NCI-H2227 (cell line): Measurements from ENCODE around the gene DNAJB6.
"Not testable (repeated sequence)": the region's sequence is repeated elsewhere in the genome, so short reads cannot be mapped to it uniquely, and the experiment has no call there.

Experiments used
- DNase-seq: peaks from one replicate; lab custom pipeline; 2025; ENCODE audit not compliant: unreplicated experiment; lab: John Stamatoyannopoulos, UW

Gene DNAJB6

DNA sequence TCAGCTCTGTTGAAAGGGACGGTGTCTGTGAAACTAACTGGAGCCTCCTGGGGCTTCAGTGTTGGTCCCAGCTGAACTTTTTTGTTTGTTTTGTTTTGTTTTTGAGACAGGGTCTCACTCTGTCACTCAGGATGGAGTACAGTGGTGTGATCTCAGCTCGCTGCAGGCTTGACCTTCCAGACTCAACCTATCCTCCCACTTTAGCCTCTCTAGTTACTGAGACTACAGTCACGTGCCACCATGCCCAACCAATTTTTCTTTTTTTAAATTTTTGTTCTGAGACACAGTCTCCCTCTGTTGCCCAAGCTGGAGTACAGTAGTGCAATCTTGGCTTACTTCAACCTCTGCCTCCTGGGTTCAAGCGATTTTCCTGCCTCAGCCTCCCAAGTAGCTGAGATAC is 13.4 kb upstream of the DNAJB6 start:
- no peak for DNase-seq

DNA sequence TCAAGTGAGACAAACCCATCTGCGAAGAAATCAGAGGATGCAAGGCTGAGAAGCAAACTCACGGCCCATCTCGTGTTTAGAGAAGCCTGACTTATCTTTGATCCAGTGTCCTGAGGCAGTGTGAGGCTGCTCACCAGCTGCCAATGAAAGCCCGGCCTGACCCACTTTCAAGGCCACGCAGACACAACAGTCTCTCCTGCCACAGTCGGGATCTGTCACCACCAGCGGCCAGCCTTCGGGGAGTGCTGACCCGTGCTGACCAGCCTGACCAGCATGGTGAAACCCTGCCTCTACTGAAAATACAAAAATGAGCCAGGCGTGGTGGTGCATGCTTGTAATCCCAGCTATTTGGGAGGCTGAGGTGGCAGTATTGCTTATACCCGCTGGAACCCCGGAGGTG is 7.4 kb upstream of the DNAJB6 start:
- no peak for DNase-seq

DNA sequence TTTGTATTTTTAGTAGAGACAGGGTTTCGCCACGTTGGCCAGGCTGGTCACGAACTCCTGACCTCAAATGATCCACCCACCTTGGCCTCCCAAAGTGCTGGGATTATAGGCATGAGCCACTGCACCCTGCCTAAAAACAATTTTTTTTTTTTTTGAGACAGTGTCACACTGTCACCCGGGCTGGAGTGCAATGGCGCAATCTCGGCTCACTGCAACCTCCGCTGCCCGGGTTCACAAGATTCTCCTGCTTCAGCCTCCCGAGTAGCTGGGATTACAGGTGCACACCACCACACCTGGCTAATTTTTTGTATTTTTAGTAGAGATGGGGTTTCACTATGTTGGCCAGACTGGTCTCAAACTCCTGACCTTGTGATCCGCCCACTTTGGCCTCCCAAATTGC is 6.2 kb upstream of the DNAJB6 start:
- DNase-seq, result not testable (repeated sequence)

DNA sequence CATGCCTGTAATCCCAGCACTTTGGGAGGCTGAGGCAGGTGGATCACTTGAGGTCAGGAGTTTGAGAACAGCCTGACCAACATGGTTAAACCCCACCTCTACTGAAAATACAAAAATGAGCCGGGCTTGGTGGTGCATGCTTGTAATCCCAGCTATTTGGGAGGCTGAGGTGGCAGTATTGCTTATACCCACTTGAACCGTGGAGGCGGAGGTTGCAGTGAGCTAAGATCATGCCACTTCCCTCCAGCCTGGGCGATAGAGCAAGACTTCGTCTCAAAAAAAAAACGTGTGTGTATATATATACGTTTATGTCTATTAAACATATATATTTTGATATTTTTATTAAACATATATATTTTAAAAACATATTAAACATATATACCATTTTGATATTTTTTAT is 5.8 kb upstream of the DNAJB6 start:
- not testable (repeated sequence) for DNase-seq

DNA sequence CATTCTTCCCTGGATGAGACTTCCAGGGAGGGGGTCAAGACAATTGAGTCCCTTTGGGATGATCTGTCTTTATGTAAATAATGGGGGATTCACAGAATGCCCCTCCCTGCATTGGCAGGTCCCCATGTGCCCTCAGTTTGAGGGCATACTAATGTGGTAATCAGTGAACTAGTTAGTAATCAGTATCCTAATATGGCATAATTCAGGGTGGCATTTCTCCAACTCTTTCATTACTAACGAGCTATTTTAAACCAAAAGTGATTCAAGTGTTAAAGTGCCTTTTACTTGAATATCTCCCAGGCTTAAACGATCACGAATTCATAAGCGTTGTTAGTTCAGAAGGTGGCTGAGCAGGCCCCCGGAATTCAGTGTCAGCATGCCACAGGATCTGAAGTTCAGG is 1.6 kb upstream of the DNAJB6 start:
- DNase-seq, result no peak

DNA sequence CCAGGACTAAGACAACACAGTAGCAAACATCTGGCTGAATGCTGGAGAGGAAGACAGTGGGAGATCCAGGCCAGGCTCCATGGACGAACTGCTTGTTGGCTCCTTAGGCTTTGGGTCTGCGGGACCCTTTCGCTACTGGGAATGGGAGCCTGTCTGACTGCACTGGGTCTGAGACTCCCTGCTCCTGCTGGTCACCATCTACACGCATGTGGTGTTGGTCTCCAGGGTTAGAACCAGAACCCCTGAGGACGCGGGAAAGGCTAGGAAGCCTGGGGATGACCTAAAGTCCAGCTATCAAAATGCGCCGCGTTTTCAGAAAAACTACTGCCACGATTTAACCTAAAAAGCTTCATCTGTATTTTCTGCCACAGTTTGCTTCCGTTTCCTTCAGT is 817 bp upstream of the DNAJB6 start:
- DNase-seq, result no peak

DNA sequence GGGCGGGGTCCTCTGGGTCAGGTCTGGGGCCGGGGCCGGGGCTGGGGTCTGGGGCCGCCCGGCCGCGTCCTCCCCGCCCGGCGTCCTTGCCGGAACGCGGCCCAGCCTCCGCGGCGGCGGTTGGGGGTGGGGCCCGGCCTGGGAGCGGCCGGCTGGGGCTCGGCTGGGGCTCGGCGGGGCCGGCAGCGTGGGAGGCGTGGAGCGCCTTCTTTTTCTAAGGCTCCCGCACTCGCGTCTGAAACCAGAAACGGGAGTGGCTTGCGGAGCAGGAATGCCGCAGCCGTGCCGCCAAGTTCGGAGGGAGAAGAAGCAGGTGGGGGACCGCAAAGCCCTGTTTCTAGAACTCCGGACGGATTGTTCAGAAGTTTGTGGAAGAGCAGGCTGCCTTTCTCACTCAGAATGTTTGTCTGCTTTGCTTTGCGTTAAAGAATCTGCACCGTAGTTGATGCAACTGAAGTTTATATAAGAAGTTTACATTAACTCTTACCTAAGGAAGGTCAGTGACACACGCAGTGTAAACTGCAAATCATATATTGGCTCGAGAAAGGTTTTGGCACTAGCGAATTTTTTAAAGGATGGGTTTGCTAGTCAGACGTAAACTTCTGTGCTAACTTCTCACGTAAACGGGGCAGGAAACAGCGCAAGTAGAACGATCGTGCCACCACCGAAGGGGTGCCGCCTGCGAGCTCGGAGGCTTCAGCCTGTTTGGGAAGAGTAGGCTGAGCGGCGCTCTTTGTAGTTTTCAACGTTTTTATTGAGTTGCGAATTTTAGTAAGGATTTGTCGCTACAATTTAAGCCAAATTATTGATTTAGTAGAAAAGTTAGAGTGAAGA is 729 bp downstream of the DNAJB6 start:
- DNase-seq, result peak; percentile 71

DNA sequence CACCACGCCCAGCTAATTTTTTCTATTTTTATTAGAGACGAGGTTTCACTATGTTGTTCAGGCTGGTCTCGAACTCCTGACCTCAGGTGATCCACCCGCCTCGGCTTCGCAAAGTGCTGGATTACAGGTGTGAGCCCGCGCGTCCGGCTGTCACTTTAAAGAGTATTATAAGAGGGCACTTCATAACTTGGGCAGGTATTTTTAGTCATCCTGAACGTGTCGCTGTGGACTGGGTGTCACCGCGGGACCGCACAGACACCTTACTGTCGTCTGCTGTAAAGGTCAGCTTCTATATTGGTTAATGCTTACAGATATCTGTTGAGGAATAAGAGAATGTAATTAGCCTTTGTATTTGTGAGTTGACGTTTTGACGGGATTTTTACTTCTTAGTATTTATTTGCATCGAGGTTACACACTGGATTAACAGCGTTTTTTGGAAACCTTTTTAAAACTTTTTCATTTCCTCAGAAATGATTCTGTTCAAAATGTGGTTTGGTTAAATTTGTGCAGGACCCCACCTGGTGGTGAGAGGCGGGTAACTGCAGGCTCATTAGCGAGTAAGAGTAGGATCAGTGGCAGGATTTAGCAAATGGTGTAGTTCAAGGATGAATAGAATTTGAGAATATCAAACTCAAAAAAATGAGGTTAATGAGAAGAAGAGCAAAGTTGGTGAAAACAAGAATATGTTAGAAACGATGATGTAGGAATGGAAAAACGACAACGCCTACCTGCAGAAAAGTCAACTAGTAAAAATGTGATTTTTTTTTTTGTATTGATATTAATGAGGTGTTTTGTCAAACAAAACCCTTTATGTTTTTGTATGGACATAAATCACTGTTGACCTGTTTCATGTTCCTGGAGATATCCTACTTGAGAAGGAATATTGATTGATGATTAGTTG is 3.2 kb downstream of the DNAJB6 start:
- DNase-seq, result peak; percentile 60

DNA sequence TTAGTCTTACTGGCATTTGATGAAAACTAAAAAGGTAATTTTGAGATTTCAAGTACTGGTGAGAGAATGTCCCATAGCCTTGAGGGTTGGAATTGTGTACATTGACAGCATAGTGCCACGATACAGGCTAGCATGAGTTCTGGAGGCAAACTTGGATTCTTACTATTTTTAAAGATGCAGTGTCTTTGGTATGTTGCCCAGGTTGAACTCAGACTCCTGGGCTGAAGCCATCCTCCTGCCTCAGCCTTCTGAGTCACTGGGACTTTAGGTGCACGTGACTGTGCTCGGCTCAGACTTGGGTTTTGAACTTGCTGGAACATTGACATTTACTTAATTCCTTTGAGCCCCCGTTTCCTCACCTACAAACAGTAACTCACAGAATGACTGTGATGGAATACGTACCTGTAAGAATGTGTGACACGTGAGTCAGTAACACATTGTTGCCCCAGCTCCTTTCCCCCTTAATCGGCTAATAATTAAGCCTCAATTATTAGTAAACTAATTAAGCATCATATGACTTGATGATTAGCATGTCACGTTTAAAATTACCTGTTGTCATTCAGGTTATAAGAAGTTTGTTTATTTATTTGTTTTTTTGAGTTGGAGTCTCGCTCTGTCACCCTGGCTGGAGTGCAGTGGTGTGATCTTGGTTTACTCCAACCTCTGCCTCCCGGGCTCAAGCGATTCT is 10.6 kb downstream of the DNAJB6 start:
- no peak for DNase-seq

DNA sequence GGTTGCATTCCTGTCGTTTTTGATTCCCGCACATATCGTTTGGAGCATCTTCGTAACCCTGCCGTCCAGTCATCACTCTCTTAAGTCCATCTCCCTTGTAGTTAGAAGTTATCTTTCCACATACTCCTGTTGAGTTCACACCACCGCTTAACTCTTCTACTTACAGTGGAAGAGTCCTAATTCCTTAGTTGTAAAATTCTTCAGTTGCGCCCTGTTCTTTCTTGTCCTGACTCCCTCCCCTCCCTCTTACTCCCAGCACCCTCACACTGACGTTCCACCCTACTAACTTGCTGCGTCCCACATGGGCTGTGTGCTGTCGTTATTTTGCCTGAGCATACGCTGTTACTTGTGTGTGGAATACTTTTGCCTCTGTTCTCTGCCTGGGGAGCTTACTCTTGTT is 11.7 kb downstream of the DNAJB6 start:
- DNase-seq, result no peak

DNA sequence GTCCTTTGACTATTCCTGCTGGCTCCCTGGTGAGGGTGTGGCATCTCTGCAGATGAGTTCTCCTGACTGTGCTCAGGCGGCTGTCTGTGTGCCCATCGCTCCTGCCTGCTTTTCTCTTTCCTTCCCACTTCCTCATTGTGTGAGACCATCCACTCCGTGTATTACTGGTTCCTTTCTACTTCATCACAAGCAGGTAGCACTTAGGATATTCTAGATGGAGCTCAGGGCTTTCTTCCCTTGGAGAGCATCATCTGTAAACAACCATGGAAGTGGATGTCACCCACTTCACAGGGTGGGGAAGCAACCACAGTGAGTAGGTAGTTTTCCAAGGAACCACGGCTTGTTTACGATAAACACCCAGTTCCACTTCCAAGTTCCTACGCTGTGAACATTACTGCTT is 15.7 kb downstream of the DNAJB6 start:
- no peak for DNase-seq

DNA sequence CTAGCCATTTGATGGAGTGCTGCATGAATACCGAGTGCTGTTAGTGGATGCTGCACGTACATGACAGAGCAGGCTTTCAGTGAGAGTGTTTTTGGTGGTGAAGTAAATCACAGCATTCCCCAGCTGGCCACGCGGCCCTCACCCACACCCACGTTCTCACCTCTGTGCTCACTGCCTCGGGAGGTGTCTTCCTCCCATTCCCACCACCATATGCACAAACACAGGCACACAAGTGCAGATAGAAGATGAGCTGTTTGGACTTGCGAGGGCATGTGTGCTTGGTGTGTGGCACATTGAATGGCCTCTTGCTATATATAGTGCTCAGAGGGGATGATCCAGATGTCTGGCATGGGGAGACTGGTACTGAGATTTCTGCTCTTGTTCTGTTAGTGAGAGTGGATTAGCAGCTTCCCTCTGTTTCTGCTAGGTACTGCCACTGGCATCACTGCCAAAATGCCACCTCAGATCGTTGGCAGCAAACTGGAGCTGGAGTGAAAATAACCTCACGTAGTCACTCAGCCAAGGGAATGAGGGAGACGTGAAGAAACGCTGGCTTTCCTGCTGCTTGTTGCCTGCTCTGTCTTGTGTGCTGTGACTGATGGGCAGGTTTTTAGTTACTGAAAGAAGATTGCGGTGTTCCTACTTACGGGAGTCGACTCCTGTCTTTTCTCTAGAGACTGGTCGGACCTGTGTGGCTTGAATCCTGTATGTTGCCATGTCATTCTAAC is 19.1 kb downstream of the DNAJB6 start:
- DNase-seq, result no peak

DNA sequence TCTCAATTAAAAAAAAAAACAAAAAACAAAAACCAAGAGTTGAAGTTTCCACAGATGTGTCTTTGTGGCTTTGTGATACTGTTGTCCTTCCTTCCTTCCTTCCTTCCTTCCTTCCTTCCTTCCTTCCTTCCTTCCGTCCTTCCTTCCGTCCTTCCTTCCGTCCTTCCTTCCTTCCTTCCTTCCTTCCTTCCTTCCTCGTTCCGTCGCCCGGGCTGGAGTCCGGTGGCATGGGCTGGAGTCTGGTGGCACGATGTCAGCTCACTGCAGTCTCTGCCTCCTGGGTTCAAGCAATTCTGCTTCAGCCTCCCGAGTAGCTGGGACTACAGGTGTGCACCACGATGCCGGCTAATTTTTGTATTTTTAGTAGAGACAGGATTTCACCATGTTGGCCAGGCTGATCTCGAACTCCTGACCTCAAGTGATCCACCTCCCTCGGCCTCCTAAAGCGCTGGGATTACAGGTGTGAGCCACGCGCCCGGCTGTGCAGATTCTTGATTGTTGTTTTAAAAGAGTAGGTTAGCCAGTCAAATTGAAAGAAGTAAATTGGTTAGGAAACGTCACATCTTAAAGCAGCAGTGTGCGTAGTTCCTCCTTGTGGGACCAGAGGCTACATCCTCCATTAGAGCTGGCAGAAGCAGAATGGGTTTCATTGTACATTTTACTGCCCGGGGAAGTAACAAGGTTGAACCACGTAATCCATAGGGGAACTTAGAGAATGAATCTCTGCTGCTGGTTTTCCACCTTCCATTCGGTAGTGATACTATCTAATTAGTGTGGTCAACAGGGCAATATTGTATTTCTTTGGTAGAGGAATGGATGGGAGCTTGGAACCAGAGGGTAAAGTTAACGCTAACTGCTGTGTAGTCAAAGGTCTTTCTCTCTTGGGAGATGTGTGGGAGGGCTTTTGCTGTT is 20.6 kb downstream of the DNAJB6 start:
- no peak for DNase-seq

DNA sequence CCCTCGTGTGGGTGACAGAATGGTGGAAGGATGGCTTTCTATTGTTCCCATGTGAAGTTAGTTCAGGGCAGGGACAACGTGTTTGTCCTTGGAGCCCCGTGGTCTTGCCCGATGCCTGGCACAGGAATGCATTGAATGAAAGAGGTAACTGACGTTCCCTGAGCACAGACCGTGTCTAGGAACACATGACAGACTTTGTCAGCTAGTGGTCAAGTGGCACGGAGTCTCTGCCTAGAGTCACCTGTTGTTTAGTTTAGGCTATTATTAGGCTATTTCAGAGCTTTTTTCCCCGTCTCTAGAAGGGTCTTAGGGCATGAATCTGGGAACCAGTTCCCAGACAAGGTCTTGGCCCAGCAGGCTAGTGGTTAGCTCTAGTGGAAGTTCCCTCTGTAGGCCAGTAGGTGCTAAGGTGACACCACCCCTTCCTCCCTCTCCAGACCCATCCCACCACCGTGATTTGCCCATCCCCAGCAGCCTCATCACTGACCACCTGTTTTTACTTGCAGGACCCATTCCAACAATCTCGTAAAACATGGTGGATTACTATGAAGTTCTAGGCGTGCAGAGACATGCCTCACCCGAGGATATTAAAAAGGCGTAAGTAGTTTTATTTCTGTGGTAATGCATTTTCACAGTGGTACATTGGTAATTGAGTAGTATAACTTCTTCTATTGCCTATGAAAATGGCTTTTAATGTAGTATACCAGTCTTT is 21.4 kb downstream of the DNAJB6 start:
- DNase-seq, result no peak

DNA sequence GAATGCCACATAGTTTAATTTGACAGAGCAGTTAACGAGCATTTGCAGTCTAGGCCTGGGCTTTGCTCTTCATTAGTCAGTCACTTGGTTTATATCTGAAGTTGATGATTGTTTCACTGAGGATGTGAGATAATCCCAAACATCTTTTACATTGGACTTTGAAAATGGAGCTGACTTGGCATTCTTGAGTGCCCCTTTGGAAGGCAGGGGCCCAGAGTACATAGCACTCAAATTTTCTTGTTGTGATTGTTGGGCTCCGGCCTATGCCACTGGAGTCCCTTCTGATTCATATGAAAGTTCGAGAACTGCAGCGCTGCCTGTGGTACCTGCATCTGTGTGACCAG is 21.9 kb downstream of the DNAJB6 start:
- DNase-seq, result no peak

DNA sequence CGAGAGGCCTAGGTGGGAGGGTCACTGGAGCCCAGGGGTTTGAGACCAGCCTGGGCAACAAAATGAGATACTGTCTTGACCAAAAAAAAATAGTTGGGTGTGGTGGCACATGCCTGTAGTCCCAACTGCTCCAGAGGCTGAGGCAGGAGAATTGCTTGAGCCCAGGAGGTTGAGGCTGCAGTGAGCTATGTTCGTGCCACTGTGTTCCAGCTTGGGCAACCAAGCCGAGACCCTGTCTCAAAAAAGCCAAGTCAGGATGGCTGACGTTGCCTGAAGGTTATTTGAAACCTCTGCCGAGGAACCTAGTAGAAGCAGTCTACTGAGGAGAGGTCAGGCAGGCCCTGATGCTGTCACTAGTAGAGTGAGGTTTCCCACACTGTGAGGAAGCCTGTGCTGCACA is 22.8 kb downstream of the DNAJB6 start:
- DNase-seq, result no peak

DNA sequence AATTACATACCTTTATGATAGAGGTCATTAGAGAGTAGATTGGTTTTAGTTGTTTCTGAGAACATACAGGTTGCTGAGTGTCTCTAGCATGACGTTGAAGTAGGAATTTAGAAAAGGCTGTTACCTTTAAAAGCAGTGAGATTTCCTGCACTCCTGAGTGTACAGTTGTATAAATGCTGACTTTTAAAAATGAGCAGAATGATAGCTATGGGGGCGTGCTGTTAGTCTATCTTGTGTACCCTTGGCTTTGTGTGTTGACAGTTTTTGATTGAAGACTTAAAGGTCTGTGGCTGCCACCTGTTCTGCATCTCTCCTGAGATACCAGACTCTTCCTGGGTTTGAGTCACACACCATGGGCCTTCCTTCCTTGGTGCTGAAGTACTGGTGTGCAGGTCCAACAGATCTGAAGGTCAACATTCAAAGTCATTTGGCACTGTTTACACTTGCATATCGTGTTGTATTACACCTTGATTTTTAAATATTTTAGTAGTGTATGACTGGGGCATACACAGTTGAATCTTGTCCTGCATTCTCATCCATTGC is 23.8 kb downstream of the DNAJB6 start:
- DNase-seq, result no peak

DNA sequence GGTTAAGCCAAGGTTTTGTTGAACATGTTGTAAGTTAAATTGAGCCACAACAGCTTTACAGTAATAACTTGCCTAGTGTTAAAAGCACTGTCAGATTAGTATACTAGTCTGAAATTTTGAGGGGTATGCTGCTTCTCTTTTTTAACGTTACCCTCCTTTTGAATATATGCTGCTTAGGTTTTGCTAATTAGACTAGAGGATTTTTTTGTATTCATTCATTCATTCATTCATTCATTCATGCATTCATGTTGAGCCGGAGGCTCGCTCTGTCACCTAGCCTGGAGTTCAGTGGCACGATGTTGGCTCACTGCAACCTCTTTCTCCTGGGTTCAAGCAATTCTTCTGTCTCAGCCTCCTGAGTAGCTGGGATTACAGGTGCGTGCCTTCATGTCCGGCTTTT is 24.7 kb downstream of the DNAJB6 start:
- DNase-seq, result no peak

DNA sequence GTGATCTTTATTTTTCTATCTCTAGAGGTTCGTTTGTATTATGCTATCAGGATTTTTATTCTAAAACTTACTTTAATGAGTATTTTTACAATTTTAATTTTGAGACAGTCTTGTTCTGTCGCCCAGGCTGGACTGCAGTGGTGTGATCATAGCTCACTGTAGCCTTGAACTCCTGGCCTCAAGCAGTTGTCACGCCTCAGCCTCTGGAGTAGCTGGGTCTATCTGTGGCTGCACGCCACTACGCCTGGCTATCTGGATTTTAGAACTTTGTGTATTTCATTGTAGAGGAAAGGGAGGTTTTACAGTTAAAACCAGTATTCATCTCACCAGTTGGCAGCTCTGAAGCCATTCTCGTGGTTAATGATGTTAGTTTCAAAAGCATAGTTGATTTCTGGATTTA is 25.9 kb downstream of the DNAJB6 start:
- DNase-seq, result no peak
